ENCODE results near the gene CYREN. TPM values are rescaled to one million over a fixed set of nuclear protein-coding genes. Genes with fewer than 3 reads are reported as not detected.
A peak's percentile ranks its signal among the peaks of the same experiment; 100 is the strongest.

The CYREN gene
- total and polyA plus RNA-seq, 2 of the 13 experiments (the other 11 are each of a cell fraction or from before 2014, with no cell fraction given): 20.7 to 60.7 TPM

DNA sequence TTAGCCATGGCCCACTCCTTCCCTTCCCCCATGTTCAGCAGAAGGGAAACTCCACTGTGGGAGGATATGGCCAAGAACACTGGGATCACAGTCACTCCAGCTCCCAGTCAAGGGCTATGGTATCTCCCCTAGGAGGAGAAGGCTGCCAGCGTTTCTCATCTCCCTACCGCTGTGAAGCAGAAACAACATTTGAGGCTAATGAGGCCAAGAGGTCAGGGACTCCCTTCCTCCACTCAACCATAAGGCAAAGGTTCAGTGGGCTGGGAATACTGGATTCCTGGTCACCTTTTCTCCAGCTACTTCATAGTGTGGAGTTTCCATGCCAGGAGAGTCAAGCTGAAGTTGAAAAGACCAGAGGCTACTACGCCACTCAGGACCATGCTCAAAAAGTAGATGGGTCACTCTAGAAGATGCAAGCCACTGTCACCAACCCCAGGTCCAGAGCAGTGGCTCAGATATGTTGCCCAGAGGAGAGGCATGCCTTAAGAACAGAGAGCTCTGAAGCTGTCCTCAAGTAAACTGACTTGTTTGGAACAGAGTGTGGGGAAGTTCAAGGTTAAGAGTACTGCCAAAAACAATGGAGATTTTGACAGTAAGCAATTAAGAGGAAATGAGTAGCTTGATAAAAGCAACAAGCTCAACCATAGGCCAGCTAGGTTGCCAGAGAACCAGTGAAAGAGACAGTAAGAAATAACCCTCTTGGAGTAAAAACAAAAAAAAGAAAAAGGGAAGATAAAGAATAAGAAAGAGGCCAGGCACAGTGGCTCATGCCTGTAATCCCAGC is 26.4 kb downstream of the CYREN start:
- Histone ChIP-seq H3K4me1 (ENCODE audit: insufficient read depth, low read length) (peaks cover 45% of the 10 kb centered on the region), H3K9ac (ENCODE audit: insufficient read depth, low read depth, low read length) (no peak overlapping the region), H3K4me2 (ENCODE audit: low read depth, low read length) (peak overlapping the region; percentile 18; the same call in 1 of the 2 replicates), H3K79me2 (ENCODE audit: insufficient read depth, low read length) (peaks cover 6% of the 10 kb centered on the region), H3K4me3 (replicated peaks in 1 of 3; ENCODE audit: insufficient read depth in 1 of 3, low read depth in 2 of 3, low read length in 3 of 3) (no peak overlapping the region), H2AFZ (ENCODE audit: low read length) (no peak overlapping the region), H3K27me3 (ENCODE audit: control insufficient read depth in 1 of 2, insufficient read depth in 2 of 2, low read length in 2 of 2) (no peaks in the 10 kb centered on the region; a peak in 1 of 5 replicates), H3K27ac (ENCODE audit: extremely low read length, insufficient read depth, low read length) (peak overlapping the region; percentile 19), H3K36me3 (replicated peaks in 1 of 2; ENCODE audit: control insufficient read depth in 1 of 2, insufficient read depth in 2 of 2, low read length in 2 of 2) (no peaks in the 10 kb centered on the region), H4K20me1 (ENCODE audit: insufficient read depth, low read length) (no peaks in the 10 kb centered on the region), H3K9me3 (ENCODE audit: low read length) (no peaks in the 10 kb centered on the region)
- peak; percentile 64 for FAIRE-seq
- whole genome bisulfite sequencing (ENCODE audit: low lambda C conversion rate): 53% methylated on average over 3 of the region's 3 CpGs
- intact Hi-C loops (cut with micrococcal nuclease; ENCODE audit: unreplicated experiment): no loop called here
- BruUV-seq (replicated peaks): no TSS peak
- ATAC-seq: peak; percentile 9; the same call in 1 of the 3 replicates
- POLR2A ChIA-PET: interaction anchor here (1.2 to 1.5 kb wide), 4 partner anchors 27 to 243 kb away, joined by 3 to 4 read pairs (median 3); no protein-coding TSS in a partner anchor
- in situ Hi-C loops (cut with HindIII; ENCODE audit: extremely low pct_ligation_motif_present, low pct_unique_long_range_greater_than_20kb): no loop called here
- CTCF ChIA-PET (ENCODE audit: low intra/inter-chr PET ratio, low total read pairs): no interaction called here
- no peak for DNase-seq (ENCODE audit: low spot score)
- TF ChIP-seq EHMT2 (IDR thresholded peaks at IDR 0.05; ENCODE audit: borderline replicate concordance, low read depth, low read length) (0 out of 2 replicates have a peak, but pooled peaks have one; percentile 27), GATAD2A (CRISPR knock-in tag; IDR thresholded peaks at IDR 0.05) (no peak; the same call in 1 of the 2 replicates), ZNF251 (CRISPR knock-in tag; IDR thresholded peaks at IDR 0.05) (no peak), PATZ1 (CRISPR knock-in tag; IDR thresholded peaks at IDR 0.05) (no peak), PHB2 (IDR thresholded peaks at IDR 0.05; ENCODE audit: partially characterized antibody) (no peak), NR2F1 (CRISPR knock-in tag; IDR thresholded peaks at IDR 0.05) (peak; percentile 76 to 90), KDM4B (CRISPR knock-in tag; IDR thresholded peaks at IDR 0.05) (no peak), ZNF30 (CRISPR knock-in tag; IDR thresholded peaks at IDR 0.05) (no peak), MAX (IDR thresholded peaks at IDR 0.05) (no peak), ZNF746 (CRISPR knock-in tag; IDR thresholded peaks at IDR 0.05) (no peak), MATR3 (CRISPR knock-in tag; IDR thresholded peaks at IDR 0.05) (no peak), KMT2B (CRISPR knock-in tag; IDR thresholded peaks at IDR 0.05) (no peak), KDM6A (CRISPR knock-in tag; IDR thresholded peaks at IDR 0.05; ENCODE audit: low read depth) (0 out of 2 replicates have a peak, but pooled peaks have one; percentile 12), ISL2 (CRISPR knock-in tag; IDR thresholded peaks at IDR 0.05) (no peak), ZNF317 (CRISPR knock-in tag; IDR thresholded peaks at IDR 0.05) (no peak), ZMYM4 (CRISPR knock-in tag; IDR thresholded peaks at IDR 0.05) (peak; percentile 70), ZEB1 (IDR thresholded peaks at IDR 0.05; ENCODE audit: insufficient replicate concordance, low read depth) (no peak), ZNF749 (CRISPR knock-in tag; IDR thresholded peaks at IDR 0.05; ENCODE audit: borderline replicate concordance) (no peak), RARA (CRISPR knock-in tag; IDR thresholded peaks at IDR 0.05) (peak; percentile 68), ZNF614 (CRISPR knock-in tag; IDR thresholded peaks at IDR 0.05; ENCODE audit: borderline replicate concordance) (no peak)
- TF ChIP-seq, protein P1, sequence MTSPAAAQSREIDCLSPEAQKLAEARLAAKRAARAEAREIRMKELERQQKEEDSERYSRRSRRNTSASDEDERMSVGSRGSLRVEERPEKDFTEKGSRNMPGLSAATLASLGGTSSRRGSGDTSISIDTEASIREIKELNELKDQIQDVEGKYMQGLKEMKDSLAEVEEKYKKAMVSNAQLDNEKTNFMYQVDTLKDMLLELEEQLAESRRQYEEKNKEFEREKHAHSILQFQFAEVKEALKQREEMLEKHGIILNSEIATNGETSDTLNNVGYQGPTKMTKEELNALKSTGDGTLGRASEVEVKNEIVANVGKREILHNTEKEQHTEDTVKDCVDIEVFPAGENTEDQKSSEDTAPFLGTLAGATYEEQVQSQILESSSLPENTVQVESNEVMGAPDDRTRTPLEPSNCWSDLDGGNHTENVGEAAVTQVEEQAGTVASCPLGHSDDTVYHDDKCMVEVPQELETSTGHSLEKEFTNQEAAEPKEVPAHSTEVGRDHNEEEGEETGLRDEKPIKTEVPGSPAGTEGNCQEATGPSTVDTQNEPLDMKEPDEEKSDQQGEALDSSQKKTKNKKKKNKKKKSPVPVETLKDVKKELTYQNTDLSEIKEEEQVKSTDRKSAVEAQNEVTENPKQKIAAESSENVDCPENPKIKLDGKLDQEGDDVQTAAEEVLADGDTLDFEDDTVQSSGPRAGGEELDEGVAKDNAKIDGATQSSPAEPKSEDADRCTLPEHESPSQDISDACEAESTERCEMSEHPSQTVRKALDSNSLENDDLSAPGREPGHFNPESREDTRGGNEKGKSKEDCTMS (CRISPR knock-in tag; conservative IDR thresholded peaks at IDR 0.05): no peak
